ENCODE measurements around the gene NRL. TPM values are rescaled to one million over a fixed set of nuclear protein-coding genes. Genes with fewer than 3 reads are reported as not detected.

Gene NRL
- total and polyA plus RNA-seq, 4 donors: 1.5 to 3.2 (median 2.8) TPM

DNA sequence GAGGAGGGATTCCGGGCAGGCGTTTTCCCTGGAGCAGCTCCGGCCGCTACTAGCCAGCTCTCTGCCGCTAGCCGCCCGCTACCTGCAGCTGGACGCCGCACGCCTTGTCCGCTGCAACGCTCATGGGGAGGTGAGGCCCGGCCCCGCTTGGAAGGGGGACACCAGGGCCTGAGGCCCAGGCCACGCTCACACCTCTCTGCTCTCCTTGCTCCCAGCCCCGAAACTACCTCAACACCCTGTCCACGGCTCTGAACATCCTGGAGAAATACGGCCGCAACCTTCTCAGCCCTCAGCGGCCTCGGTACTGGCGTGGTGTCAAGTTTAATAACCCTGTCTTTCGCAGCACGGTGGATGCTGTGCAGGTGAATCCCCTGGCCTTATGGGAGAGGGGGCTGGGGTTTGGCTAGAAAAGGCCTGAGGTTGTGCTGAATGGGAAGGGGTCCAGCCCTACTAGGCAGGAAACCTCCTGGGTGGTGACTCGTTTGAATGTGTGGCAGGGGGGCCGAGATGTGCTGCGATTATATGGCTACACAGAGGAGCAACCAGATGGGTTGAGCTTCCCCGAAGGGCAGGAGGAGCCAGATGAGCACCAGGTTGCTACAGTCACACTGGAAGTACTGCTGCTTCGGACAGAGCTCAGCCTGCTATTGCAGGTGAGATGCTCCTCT is 33.1 kb upstream of the NRL start:
- 6% methylated on average over 29 of the region's 29 CpGs for WGBS
- no peak for DNase-seq (ENCODE audit: low spot score)
- TF ChIP-seq JUND (IDR thresholded peaks at IDR 0.05) (no peak), RAD21 (IDR thresholded peaks at IDR 0.05) (no peak), FOXA1 (IDR thresholded peaks at IDR 0.05) (no peak), EGR1 (IDR thresholded peaks at IDR 0.05; ENCODE audit: low read depth in 2 of 2) (no peak), HNF4G (IDR thresholded peaks at IDR 0.05) (no peak), GABPA (IDR thresholded peaks at IDR 0.05 in 1 of 2, conservative IDR thresholded peaks at IDR 0.05 in 1 of 2) (no peak), FOXA2 (IDR thresholded peaks at IDR 0.05) (no peak), SP1 (IDR thresholded peaks at IDR 0.05) (no peak), NR2F2 (IDR thresholded peaks at IDR 0.05) (no peak), YY1 (IDR thresholded peaks at IDR 0.05) (no peak), RXRA (IDR thresholded peaks at IDR 0.05) (no peak), TAF1 (conservative IDR thresholded peaks at IDR 0.05) (no peak), HNF4A (conservative IDR thresholded peaks at IDR 0.05) (no peak)
- TF ChIP-seq, protein P1, sequence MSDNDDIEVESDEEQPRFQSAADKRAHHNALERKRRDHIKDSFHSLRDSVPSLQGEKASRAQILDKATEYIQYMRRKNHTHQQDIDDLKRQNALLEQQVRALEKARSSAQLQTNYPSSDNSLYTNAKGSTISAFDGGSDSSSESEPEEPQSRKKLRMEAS (IDR thresholded peaks at IDR 0.05): no peak
- TF ChIP-seq, protein P2, sequence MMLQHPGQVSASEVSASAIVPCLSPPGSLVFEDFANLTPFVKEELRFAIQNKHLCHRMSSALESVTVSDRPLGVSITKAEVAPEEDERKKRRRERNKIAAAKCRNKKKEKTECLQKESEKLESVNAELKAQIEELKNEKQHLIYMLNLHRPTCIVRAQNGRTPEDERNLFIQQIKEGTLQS (IDR thresholded peaks at IDR 0.05): no peak
- TF ChIP-seq, protein P3, sequence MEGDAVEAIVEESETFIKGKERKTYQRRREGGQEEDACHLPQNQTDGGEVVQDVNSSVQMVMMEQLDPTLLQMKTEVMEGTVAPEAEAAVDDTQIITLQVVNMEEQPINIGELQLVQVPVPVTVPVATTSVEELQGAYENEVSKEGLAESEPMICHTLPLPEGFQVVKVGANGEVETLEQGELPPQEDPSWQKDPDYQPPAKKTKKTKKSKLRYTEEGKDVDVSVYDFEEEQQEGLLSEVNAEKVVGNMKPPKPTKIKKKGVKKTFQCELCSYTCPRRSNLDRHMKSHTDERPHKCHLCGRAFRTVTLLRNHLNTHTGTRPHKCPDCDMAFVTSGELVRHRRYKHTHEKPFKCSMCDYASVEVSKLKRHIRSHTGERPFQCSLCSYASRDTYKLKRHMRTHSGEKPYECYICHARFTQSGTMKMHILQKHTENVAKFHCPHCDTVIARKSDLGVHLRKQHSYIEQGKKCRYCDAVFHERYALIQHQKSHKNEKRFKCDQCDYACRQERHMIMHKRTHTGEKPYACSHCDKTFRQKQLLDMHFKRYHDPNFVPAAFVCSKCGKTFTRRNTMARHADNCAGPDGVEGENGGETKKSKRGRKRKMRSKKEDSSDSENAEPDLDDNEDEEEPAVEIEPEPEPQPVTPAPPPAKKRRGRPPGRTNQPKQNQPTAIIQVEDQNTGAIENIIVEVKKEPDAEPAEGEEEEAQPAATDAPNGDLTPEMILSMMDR (IDR thresholded peaks at IDR 0.05; ENCODE audit: low read depth, low read length, missing input control): no peak
- TF ChIP-seq, protein P4, sequence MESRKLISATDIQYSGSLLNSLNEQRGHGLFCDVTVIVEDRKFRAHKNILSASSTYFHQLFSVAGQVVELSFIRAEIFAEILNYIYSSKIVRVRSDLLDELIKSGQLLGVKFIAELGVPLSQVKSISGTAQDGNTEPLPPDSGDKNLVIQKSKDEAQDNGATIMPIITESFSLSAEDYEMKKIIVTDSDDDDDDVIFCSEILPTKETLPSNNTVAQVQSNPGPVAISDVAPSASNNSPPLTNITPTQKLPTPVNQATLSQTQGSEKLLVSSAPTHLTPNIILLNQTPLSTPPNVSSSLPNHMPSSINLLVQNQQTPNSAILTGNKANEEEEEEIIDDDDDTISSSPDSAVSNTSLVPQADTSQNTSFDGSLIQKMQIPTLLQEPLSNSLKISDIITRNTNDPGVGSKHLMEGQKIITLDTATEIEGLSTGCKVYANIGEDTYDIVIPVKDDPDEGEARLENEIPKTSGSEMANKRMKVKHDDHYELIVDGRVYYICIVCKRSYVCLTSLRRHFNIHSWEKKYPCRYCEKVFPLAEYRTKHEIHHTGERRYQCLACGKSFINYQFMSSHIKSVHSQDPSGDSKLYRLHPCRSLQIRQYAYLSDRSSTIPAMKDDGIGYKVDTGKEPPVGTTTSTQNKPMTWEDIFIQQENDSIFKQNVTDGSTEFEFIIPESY (IDR thresholded peaks at IDR 0.05): no peak
- TF ChIP-seq, protein P5, sequence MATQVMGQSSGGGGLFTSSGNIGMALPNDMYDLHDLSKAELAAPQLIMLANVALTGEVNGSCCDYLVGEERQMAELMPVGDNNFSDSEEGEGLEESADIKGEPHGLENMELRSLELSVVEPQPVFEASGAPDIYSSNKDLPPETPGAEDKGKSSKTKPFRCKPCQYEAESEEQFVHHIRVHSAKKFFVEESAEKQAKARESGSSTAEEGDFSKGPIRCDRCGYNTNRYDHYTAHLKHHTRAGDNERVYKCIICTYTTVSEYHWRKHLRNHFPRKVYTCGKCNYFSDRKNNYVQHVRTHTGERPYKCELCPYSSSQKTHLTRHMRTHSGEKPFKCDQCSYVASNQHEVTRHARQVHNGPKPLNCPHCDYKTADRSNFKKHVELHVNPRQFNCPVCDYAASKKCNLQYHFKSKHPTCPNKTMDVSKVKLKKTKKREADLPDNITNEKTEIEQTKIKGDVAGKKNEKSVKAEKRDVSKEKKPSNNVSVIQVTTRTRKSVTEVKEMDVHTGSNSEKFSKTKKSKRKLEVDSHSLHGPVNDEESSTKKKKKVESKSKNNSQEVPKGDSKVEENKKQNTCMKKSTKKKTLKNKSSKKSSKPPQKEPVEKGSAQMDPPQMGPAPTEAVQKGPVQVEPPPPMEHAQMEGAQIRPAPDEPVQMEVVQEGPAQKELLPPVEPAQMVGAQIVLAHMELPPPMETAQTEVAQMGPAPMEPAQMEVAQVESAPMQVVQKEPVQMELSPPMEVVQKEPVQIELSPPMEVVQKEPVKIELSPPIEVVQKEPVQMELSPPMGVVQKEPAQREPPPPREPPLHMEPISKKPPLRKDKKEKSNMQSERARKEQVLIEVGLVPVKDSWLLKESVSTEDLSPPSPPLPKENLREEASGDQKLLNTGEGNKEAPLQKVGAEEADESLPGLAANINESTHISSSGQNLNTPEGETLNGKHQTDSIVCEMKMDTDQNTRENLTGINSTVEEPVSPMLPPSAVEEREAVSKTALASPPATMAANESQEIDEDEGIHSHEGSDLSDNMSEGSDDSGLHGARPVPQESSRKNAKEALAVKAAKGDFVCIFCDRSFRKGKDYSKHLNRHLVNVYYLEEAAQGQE (IDR thresholded peaks at IDR 0.05): no peak
- Histone ChIP-seq H3K36me3 (ENCODE audit: control insufficient read depth in 4 of 4, insufficient read depth in 3 of 4, low read depth in 1 of 4, low read length in 3 of 4) (peaks cover 5 to 43% (median 34%) of the 10 kb centered on the region in 4 donors), H3K9me3 (ENCODE audit: control insufficient read depth in 4 of 4, low read length in 3 of 4) (no peaks in the 10 kb centered on the region), H3K4me1 (ENCODE audit: control insufficient read depth in 4 of 4, insufficient read depth in 4 of 4, low read length in 3 of 4) (peaks cover 3 to 35% (median 21%) of the 10 kb centered on the region in 4 donors), H3K9ac (ENCODE audit: low read depth in 1 of 2, low read length in 2 of 2) (peak overlapping the region; percentile 57 to 79), H3K27me3 (ENCODE audit: control insufficient read depth in 4 of 4, insufficient read depth in 4 of 4, low read length in 3 of 4) (no peaks in the 10 kb centered on the region), H3K4me3 (ENCODE audit: low read depth in 1 of 3, low read length in 3 of 3) (peak overlapping the region; percentile 87 to 97 (median 93)), H3K27ac (ENCODE audit: low read depth in 1 of 2, low read length in 2 of 2) (peak overlapping the region; percentile 89 to 91)
